Activated T-cell treated with anti-CD3 and anti-CD28 coated beads, Interleukin-2, amount 50 U/mL, for 72 hours (primary cell): ENCODE data around the gene TSPAN4. TPM values are rescaled to one million over a fixed set of nuclear protein-coding genes. Genes with fewer than 3 reads are reported as not detected.

Experiments used
- ATAC-seq, 2 donors: fragments of 150-1000 bp; cut with Tn5 transposase; replicated peaks in 1 of 2; 2 replicates each; pipeline ENCODE4 v1.10.0; 2021; ENCODE audit warnings: moderate library complexity in 2 of 2, mild to moderate bottlenecking in 1 of 2
- DNase-seq, 2 donors: peaks; one replicate each; pipeline ENCODE4 v3.0.0; 2021 to 2022; ENCODE audit warnings: mixed read lengths in 1 of 2
- H3K27ac Mint-ChIP-seq: one replicate; pipeline ENCODE4 v1.8.0; 2022; ENCODE audit warnings: mild to moderate bottlenecking, moderate library complexity, mixed read lengths
- H3K27me3 Mint-ChIP-seq: one replicate; pipeline ENCODE4 v1.8.0; 2022; ENCODE audit warnings: low read depth, mixed read lengths
- H3K36me3 Mint-ChIP-seq, 2 donors: one replicate each; pipeline ENCODE4 v1.8.0; 2022; ENCODE audit warnings: mixed read lengths in 2 of 2, mild to moderate bottlenecking in 1 of 2; ENCODE audit not compliant: insufficient read depth in 2 of 2
- H3K4me1 Mint-ChIP-seq: one replicate; pipeline ENCODE4 v1.8.0; 2022; ENCODE audit warnings: low read depth, mixed read lengths
- H3K4me3 Mint-ChIP-seq, 2 donors: one replicate each; pipeline ENCODE4 v1.8.0; 2022; ENCODE audit warnings: mild to moderate bottlenecking in 2 of 2, mixed read lengths in 2 of 2, moderate library complexity in 2 of 2
- H3K9me3 Mint-ChIP-seq, 2 donors: one replicate each; pipeline ENCODE4 v1.8.0; 2022; ENCODE audit warnings: mixed read lengths in 2 of 2
- total RNA-seq, 2 donors: library from RNA; stranded (reverse); gene quantifications; one replicate each; pipeline ENCODE4 v1.2.3, GENCODE V29; 2022

Gene TSPAN4
- total RNA-seq, 2 donors from 2014 or later: 12.2 to 14.9 TPM

DNA sequence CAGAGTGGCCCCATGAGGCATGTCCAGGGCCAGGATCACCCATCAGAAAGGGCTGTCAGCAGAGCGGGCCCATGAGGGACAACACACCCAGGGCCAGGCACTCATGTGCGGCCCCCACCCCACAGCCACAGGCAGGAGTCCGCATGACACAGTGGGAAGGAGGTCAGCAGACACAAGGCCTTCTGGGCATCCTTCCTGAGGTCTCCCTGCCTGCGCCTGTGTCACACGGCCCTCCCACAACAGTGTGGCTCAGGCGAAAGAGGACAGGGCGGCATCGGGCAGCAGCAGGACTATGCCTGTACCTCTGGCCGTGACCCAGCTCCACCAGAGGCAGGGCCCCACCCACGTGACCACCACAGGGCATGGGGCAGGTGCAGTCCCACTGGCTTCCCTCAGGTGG is 40.9 kb downstream of the TSPAN4 start:
- Mint-ChIP-seq H3K27me3 (no peaks in the 10 kb centered on the region), H3K27ac (no peak overlapping the region), H3K4me1 (no peaks in the 10 kb centered on the region), H3K9me3 (no peaks in the 10 kb centered on the region), H3K4me3 (no peak overlapping the region), H3K36me3 (peaks cover 0 to 11% of the 10 kb centered on the region in 2 donors)
- DNase-seq: no peak
- no peak for ATAC-seq

DNA sequence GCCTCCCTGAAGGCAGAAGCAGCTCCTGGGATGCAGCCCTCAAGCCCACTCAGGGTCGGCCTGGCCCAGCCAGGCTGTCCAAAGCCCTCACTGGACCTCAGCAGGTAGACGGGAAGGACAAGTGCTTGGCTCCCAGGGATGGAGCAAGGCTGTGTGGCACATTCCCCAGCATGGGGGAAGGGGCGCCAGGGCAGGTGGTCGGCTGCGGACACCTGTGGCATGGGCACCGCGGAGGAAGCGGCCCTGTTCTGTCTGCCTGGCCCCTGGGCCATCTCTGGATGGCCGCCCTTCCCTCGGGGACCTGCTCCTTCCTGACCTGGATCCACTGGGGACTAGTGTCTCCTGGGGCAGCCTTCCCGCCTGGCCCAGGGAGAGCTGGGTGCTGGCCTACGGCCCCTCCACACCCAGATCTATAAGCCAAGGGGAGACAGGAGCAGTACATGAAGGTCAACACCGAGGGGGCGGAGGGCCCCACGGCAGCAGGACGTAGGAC is 42.0 kb downstream of the TSPAN4 start:
- Mint-ChIP-seq H3K9me3 (no peaks in the 10 kb centered on the region), H3K4me3 (no peak overlapping the region), H3K4me1 (no peaks in the 10 kb centered on the region), H3K27me3 (no peaks in the 10 kb centered on the region), H3K36me3 (peaks cover 0 to 13% of the 10 kb centered on the region in 2 donors), H3K27ac (no peak overlapping the region)
- DNase-seq (no peak), ATAC-seq (no peak)

DNA sequence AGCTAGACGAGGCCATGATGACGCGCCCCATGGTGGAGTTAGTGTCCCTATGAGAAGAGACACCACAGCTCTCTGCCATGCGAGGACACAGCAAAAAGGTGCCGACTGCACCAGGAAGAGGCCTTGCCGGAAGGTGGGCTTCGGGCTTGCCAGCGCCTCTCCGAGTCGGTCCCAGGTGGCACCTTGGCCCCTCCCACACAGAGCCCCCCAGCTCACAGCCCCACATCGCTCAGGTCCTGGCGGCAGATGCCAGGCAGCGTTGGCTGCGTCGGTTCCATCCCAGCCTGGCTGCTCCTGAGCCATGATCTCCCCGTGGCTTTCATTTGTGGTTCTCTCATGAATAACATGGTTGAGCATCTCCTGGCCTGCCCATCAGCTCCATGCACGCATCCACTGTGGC is 43.9 kb downstream of the TSPAN4 start:
- Mint-ChIP-seq H3K9me3 (no peaks in the 10 kb centered on the region), H3K4me3 (no peak overlapping the region), H3K27ac (no peak overlapping the region), H3K4me1 (no peaks in the 10 kb centered on the region), H3K36me3 (peaks cover 0 to 9% of the 10 kb centered on the region in 2 donors), H3K27me3 (no peaks in the 10 kb centered on the region)
- ATAC-seq (no peak), DNase-seq (no peak)

DNA sequence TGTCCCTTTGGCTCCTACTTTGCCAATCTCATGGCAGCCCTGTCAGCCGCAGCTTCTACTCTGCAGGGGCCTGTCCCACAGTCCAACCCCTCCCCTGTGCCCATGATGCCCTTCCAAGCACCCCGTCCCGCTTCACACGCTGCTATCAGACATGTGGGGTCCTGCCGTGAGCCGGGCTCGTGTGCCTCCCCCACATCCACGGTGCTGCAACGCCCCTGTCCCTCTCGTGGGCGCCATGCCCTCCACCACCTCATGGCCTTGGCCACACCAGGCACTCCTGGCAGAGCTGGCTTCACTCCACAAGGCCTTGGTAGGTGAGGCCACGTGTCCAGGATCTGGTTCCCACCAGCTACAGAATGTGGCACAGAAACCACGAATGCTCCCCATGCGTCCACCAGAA is 44.9 kb downstream of the TSPAN4 start:
- no peak for DNase-seq
- no peak overlapping the region for H3K27ac Mint-ChIP-seq

DNA sequence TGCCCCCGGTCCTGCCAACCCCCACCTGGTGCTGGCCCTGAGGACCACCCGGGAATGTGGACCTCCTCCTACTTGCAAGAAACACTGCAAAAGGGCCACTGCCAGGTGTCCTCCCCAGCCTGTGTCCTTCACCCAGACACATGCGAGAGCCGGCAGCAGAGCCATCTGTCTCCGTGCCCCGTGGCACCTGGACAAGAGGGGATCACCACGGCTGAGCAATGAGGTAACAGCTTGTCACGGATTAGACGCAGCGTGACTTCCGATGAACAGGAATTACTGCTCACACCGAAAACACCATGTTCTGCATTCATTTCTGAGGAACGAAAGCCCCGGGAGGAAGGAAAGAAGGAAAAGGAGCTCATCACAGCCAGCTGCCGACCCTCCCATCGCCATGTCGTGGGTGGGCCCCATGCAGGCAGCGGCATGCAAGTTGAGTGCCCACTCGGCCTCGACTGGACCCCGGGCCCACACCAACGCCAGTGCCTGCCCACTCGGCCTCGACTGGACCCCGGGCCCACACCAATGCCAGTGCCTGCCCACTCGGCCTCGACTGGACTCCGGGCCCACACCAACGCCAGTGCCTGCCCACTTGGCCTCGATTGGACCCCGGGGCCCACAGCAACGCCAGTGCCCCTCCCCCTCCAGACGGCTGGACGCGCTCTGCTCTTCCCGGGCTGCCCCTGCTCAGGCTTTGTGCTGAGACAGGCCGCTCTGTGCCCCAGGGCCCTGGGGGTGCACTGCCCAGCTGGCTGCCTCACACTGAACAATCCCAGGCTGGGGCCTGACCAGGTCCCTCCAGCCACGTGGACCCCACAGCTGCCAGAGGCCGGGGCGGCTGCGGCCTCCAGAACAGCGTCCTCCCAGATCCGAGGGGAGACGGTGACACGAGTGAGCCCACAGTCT is 45.9 kb downstream of the TSPAN4 start:
- Mint-ChIP-seq H3K36me3 (peaks cover 0 to 4% of the 10 kb centered on the region in 2 donors), H3K27me3 (no peaks in the 10 kb centered on the region), H3K27ac (no peak overlapping the region), H3K4me3 (no peak overlapping the region), H3K4me1 (no peaks in the 10 kb centered on the region), H3K9me3 (no peaks in the 10 kb centered on the region)
- ATAC-seq (no peak), DNase-seq (no peak)

More for the DNA sequence above, 44.9 kb downstream of the TSPAN4 start:
- Mint-ChIP-seq H3K9me3 (no peaks in the 10 kb centered on the region), H3K36me3 (peaks cover 0 to 4% of the 10 kb centered on the region in 2 donors), H3K4me1 (no peaks in the 10 kb centered on the region), H3K4me3 (no peak overlapping the region), H3K27me3 (no peaks in the 10 kb centered on the region)
- no peak for ATAC-seq

DNA sequence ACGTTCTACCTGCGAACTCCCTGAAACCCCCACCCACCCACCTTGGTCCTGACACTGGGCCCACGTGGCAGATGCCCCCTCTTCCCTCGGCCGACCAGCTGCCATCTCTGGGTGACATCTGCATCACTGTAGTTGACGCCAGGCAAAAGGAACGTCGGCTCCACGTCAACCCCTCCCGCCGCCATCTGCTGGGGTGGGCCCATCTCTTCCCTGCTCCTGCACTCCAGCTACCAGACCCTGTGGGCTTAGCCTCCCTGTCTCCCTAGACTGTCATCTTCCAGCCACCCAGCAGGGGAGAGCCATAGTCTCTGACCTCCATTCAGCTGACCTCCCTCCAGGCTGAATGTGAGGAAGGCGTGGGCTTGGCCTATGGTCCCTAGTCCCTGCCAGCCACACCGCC is 46.6 kb downstream of the TSPAN4 start:
- H3K4me3 Mint-ChIP-seq: no peak overlapping the region
- H3K36me3 Mint-ChIP-seq: peaks cover 0 to 4% of the 10 kb centered on the region in 2 donors
- H3K9me3 Mint-ChIP-seq: no peaks in the 10 kb centered on the region
- H3K27me3 Mint-ChIP-seq: no peaks in the 10 kb centered on the region
- H3K4me1 Mint-ChIP-seq: no peaks in the 10 kb centered on the region
- ATAC-seq (no peak), DNase-seq (no peak)
- H3K27ac Mint-ChIP-seq: no peak overlapping the region

DNA sequence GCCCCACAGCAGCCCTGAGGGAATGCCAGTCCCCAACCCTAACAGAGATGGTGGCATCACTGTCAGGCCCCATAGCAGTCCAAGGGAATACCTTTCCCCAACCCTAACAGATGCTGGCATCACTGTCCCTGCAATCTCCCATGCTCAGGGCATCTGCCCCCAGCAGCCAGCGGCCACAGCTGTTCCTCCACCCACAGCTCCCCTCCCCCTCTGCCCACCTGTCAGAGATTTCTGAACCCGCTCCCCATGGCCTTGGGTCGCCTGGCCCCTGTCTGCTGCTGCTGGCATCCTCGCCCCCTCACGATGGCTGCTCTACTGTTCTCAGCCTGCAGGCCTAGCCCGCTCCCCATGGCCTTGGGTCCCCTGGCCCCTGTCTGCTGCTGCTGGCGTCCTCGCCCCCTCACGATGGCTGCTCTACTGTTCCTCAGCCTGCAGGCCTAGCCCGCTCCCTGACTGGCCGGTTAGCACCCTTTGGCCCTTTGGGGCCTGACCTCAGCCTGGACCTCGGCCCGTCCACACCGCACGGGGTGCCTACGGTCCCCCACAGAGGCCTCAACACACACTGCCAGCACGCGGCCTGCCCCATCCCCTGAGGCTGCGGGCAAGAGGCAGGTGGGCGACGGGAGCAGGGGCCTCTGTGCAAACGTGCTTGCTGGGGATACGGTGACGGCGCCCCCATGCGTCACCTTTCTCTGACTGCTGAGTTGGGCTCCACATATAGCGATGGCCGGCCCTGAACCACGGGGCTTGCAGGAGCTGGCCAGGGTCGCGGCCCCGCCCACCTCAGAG is 47.2 kb downstream of the TSPAN4 start:
- peaks cover 0 to 4% of the 10 kb centered on the region in 2 donors for H3K36me3 Mint-ChIP-seq
- no peaks in the 10 kb centered on the region for H3K27me3 Mint-ChIP-seq
- DNase-seq (no peak), ATAC-seq (no peak)
- no peaks in the 10 kb centered on the region for H3K4me1 Mint-ChIP-seq
- H3K9me3 Mint-ChIP-seq: no peaks in the 10 kb centered on the region
- H3K4me3 Mint-ChIP-seq: no peak overlapping the region
- no peak overlapping the region for H3K27ac Mint-ChIP-seq

DNA sequence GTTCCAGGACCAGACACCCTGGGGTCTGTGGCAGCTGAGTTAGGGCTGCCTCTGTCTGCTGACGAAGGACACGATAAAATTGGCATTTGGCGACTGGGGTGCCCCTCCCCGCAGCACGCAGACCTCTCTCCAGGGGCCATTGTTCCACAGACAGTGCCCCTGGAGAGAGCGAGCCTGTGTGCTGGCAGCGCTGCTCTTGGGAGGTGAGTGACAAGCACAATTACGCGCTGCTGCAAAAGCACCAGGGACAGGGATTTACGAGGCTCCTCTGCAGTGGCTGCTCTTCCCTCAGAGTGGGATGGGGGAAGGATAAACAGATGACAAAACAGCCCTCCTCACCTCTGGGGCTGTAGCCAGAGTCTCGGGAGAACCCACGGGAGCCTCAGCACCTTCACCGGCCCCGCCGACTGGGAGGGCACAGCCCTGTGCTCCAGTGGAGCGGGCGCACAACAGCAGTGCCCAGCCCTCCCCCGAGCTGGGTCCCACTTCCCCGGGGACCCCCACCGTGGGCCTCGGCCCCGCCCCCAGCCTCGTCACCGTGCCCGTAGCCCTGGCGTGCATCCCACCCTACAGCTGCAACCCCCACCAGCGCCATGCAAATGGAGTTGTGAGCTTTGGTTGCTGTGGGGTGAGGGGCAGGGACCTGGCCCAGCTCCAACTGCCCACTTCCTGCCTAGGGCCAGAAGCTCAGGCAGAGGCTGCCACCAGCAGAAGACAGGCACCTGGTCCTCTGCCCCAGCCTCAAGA is 48.3 kb downstream of the TSPAN4 start:
- Mint-ChIP-seq H3K4me3 (no peak overlapping the region), H3K4me1 (no peaks in the 10 kb centered on the region), H3K27ac (no peak overlapping the region), H3K9me3 (no peaks in the 10 kb centered on the region), H3K27me3 (no peaks in the 10 kb centered on the region), H3K36me3 (peaks cover 0 to 4% of the 10 kb centered on the region in 2 donors)
- ATAC-seq (no peak), DNase-seq (no peak)

DNA sequence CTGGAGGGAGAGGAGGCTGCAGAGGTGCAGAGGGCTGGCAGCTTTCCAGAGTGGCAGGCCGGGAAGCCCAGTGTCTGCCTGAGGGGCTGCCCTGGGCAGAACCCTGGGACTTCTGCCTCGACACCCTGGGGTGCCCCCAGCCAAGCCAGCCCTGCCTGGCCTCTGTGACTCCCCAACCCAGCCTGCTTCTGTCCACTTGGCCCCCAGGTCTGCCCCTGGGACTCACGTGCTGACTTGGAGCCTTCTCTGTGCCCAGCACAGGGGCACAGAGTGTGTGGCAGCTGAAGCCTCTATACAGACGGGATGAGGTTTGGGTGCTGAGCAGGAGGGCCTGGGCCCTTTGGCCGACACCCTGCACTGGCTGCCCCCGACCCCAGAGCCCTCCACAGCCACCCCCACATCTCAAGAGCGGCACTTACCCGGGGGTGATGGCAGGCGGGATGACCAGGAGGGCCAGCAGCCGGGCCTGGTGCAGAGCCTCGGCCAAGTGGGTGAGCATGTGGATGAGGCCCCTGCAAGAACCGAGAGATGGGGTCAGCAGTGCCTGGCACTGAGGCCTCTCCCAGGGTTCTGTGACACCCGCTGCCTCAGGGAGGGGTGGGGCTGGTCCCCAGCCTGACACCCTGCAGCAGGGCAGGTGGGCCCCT is 50.5 kb downstream of the TSPAN4 start:
- Mint-ChIP-seq H3K27me3 (no peaks in the 10 kb centered on the region), H3K9me3 (no peaks in the 10 kb centered on the region), H3K4me3 (no peak overlapping the region), H3K36me3 (peaks cover 0 to 1% of the 10 kb centered on the region in 2 donors), H3K27ac (no peak overlapping the region), H3K4me1 (no peaks in the 10 kb centered on the region)
- no peak for DNase-seq
- ATAC-seq: no peak

DNA sequence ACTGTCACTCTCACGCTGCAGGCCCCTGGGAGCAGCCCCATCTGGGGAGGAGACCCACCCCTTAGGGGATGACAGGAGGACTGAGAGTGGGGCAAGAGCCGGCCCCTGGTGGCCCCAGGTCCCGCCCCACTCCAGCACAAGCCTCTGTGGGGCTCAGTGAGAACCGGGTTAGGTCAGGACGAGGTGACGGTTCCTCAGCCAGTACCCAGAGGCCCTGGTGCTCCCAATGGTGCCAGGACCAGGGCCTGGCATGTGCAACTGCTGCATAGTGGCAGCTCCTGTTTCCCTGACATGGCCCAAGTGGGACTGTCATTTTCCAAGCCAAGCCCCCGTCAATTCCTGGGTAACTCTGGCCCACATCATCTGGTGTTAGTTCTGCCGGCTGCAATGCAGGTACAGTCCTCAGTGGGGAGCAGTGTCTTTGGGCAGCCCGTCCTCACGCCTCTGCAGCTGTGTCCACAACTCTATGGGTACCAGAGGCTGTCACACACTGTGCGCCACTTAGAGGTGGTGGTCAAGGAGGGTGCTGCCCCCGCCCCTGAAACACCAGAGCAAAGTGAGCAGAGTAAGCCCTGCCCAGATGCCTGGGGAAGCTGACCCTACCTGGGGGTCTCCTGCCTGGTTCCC is 52.0 kb downstream of the TSPAN4 start:
- no peak for DNase-seq

DNA sequence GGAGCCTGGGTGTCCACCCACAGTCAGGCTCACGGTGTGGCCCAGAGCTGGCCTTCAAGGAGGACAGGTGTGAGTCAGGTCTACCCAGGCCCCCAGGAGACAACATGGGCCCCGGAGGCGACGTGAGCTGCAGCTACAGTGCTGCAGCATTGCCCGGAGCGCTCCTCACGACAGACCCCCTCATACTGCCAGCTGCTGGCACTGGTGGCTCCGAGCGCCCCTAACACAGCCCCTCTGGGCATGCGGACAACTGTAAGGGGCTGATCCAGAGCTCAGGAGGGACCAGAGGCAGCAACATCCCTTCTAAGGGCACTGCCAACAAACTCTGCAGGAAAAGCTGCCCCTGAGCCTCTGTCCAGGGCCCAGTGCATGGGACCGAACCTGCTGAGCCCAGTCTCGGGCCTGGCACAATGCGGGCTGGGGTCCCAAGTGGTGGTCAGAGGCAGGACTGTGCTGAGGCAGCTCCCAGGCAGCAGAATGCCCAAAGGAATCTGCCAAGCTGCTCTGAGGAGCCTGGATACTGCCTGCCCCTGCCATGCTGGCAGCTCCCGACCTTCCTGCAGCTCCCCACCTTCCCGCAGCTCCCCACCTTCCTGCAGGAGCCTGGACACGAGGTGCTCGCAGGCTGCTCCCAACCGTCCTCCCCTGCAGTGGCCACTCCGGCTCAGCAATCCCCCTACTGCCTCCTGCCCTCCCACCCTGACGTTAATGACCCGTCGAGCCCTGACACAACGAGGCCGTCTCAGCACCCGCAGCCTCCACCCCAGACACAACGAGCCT is 52.9 kb downstream of the TSPAN4 start:
- no peak for ATAC-seq
- no peak overlapping the region for H3K27ac Mint-ChIP-seq
- H3K4me3 Mint-ChIP-seq: no peak overlapping the region

More for the DNA sequence above, 52.0 kb downstream of the TSPAN4 start:
- H3K4me1 Mint-ChIP-seq: no peaks in the 10 kb centered on the region
- H3K9me3 Mint-ChIP-seq: no peaks in the 10 kb centered on the region
- no peaks in the 10 kb centered on the region for H3K27me3 Mint-ChIP-seq
- no peak overlapping the region for H3K4me3 Mint-ChIP-seq
- no peaks in the 10 kb centered on the region for H3K36me3 Mint-ChIP-seq
- H3K27ac Mint-ChIP-seq: no peak overlapping the region
- ATAC-seq: no peak

More for the DNA sequence above, 52.9 kb downstream of the TSPAN4 start:
- no peaks in the 10 kb centered on the region for H3K36me3 Mint-ChIP-seq
- H3K27me3 Mint-ChIP-seq: no peaks in the 10 kb centered on the region
- H3K4me1 Mint-ChIP-seq: no peaks in the 10 kb centered on the region
- no peak for DNase-seq
- no peaks in the 10 kb centered on the region for H3K9me3 Mint-ChIP-seq
